ENCODE data around the gene UTP14C.

DNA sequence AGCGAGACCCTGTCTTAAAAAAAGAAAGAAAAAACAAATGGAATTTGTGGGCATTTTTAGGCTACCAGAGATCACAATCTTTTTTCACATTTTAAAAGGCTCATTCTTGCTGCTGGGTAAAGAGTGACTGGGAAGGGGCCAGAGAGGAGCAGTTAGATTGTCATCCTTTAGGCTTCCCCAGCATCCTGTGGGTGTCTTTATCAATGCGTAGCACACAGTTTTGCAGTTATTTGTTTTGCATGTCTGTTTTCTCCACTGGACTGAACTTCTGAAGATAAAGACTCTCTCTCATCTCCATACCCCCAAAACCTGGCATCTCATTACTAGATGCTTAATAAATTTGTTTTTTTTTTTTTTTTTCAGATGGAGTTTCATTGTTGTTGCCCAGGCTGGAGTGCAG lies 2.1 kb upstream of the UTP14C start:
- TF ChIP-seq, protein P1, sequence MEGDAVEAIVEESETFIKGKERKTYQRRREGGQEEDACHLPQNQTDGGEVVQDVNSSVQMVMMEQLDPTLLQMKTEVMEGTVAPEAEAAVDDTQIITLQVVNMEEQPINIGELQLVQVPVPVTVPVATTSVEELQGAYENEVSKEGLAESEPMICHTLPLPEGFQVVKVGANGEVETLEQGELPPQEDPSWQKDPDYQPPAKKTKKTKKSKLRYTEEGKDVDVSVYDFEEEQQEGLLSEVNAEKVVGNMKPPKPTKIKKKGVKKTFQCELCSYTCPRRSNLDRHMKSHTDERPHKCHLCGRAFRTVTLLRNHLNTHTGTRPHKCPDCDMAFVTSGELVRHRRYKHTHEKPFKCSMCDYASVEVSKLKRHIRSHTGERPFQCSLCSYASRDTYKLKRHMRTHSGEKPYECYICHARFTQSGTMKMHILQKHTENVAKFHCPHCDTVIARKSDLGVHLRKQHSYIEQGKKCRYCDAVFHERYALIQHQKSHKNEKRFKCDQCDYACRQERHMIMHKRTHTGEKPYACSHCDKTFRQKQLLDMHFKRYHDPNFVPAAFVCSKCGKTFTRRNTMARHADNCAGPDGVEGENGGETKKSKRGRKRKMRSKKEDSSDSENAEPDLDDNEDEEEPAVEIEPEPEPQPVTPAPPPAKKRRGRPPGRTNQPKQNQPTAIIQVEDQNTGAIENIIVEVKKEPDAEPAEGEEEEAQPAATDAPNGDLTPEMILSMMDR (IDR thresholded peaks at IDR 0.05): no peak
- TF ChIP-seq EZH2 (IDR thresholded peaks at IDR 0.05) (no peak), EZH2phosphoT487 (IDR thresholded peaks at IDR 0.05) (no peak)
